Neural cell (in vitro differentiated cells): ENCODE data around the gene GABPB2. TPM values are rescaled to one million over a fixed set of nuclear protein-coding genes. Genes with fewer than 3 reads are reported as not detected.

Source experiments
- H2AFZ ChIP-seq: fragments of 200-600, 300-800 bp; sonication (generic), shearing (Covaris generic); 2 replicates; pipeline ENCODE4 v1.6.0; 2014; ENCODE audit warnings: low read depth, mild to moderate bottlenecking, antibody characterized with exemption, low read length, moderate library complexity
- H3F3A ChIP-seq: fragments of 200-600 bp; shearing (Covaris generic); 2 replicates; pipeline ENCODE4 v1.6.1; 2016; ENCODE audit warnings: mild to moderate bottlenecking, moderate library complexity, mixed read lengths, antibody characterized with exemption, low read length; ENCODE audit not compliant: insufficient read depth, poor library complexity, severe bottlenecking
- H3K27ac ChIP-seq: fragments of 200-600, 300-800 bp; sonication (generic), shearing (Covaris generic); 2 replicates; pipeline ENCODE4 v1.5.1; 2014; ENCODE audit warnings: mild to moderate bottlenecking, low read length, moderate library complexity
- H3K27me3 ChIP-seq: fragments of 300-800, 200-600 bp; sonication (generic), shearing (Covaris generic); 2 replicates; pipeline ENCODE4 v1.6.0; 2014; ENCODE audit warnings: mild to moderate bottlenecking, low read depth, low read length, moderate library complexity; ENCODE audit not compliant: insufficient read depth
- H3K36me3 ChIP-seq: fragments of 300-800, 200-600 bp; sonication (generic), shearing (Covaris generic); 2 replicates; pipeline ENCODE4 v1.5.1; 2014; ENCODE audit warnings: mild to moderate bottlenecking, antibody characterized with exemption, low read length, moderate library complexity; ENCODE audit not compliant: insufficient read depth
- H3K4me2 ChIP-seq: fragments of 300-800, 200-600 bp; sonication (generic), shearing (Covaris generic); 2 replicates; pipeline ENCODE4 v1.6.0; 2014; ENCODE audit warnings: mild to moderate bottlenecking, low read length
- H3K4me3 ChIP-seq: fragments of 300-800, 200-600 bp; sonication (generic), shearing (Covaris generic); 2 replicates; pipeline ENCODE4 v1.5.1; 2014; ENCODE audit warnings: mild to moderate bottlenecking, low read length, moderate library complexity
- H3K79me2 ChIP-seq: fragments of 200-600 bp; shearing (Covaris generic); replicated peaks from 2 replicates; pipeline ENCODE4 v1.6.0; 2014; ENCODE audit warnings: mild to moderate bottlenecking, low read length, moderate library complexity; ENCODE audit not compliant: insufficient read depth
- H3K9ac ChIP-seq: fragments of 300-800, 200-600 bp; sonication (generic), shearing (Covaris generic); 2 replicates; pipeline ENCODE4 v1.6.1; 2016; ENCODE audit warnings: mild to moderate bottlenecking, low read length, mixed read lengths
- H3K9me2 ChIP-seq: fragments of 200-600 bp; shearing (Covaris generic); 2 replicates; pipeline ENCODE4 v1.6.1; 2016; ENCODE audit warnings: mild to moderate bottlenecking, low read length, mixed read lengths; ENCODE audit not compliant: insufficient read depth
- H3K9me3 ChIP-seq: fragments of 200-600, 300-800 bp; sonication (generic), shearing (Covaris generic); 2 replicates; pipeline ENCODE4 v1.6.1; 2016; ENCODE audit warnings: mild to moderate bottlenecking, mixed run types, low read length, moderate library complexity, mixed read lengths
- H4K20me1 ChIP-seq: fragments of 200-600 bp; shearing (Covaris generic); 2 replicates; pipeline ENCODE4 v1.6.1; 2016; ENCODE audit warnings: mild to moderate bottlenecking, mixed run types; ENCODE audit not compliant: insufficient read depth
- EP300 ChIP-seq: fragments of 450-650 bp; conservative IDR thresholded peaks from 2 replicates; pipeline ENCODE4 v1.6.1; 2014; ENCODE audit warnings: antibody characterized with exemption, mild to moderate bottlenecking, moderate library complexity; ENCODE audit not compliant: poor library complexity, severe bottlenecking
- EZH2 ChIP-seq: fragments of 200-600, 300-800 bp; shearing (Covaris generic), sonication (generic); IDR thresholded peaks from 2 replicates; pipeline ENCODE4 v1.6.1; 2014; ENCODE audit warnings: antibody characterized with exemption, low read length, borderline replicate concordance, mild to moderate bottlenecking; ENCODE audit not compliant: insufficient read depth, poor library complexity, severe bottlenecking
- MXI1 ChIP-seq: fragments of 450-650 bp; conservative IDR thresholded peaks from 2 replicates; pipeline ENCODE4 v1.6.1; 2014; ENCODE audit warnings: antibody characterized with exemption, mild to moderate bottlenecking; ENCODE audit not compliant: poor library complexity, severe bottlenecking
- POLR2AphosphoS5 ChIP-seq: IDR thresholded peaks from 2 replicates; pipeline ENCODE4 v1.6.1; 2012
- RAD21 ChIP-seq: fragments of 450-650 bp; conservative IDR thresholded peaks from 2 replicates; pipeline ENCODE4 v1.6.1; 2014; ENCODE audit warnings: antibody characterized with exemption, mild to moderate bottlenecking, moderate library complexity
- SMC3 ChIP-seq: fragments of 450-650 bp; conservative IDR thresholded peaks from 2 replicates; pipeline ENCODE4 v1.6.1; 2014; ENCODE audit warnings: antibody characterized with exemption, mild to moderate bottlenecking, moderate library complexity; ENCODE audit not compliant: poor library complexity
- TAF1 ChIP-seq: IDR thresholded peaks from 2 replicates; pipeline ENCODE4 v1.6.1; 2012; ENCODE audit warnings: low read depth
- polyA plus RNA-seq: library from polyadenylated mRNA; depleted of rRNA; stranded (reverse); fragments of >200 nt; gene quantifications from 2 replicates; pipeline ENCODE4 v1.2.3, GENCODE V29; 2014
- TF ChIP-seq, protein P1 (sequence below): fragments of 450-650 bp; IDR thresholded peaks from 2 replicates; pipeline ENCODE4 v1.5.1; 2014; ENCODE audit warnings: antibody characterized with exemption, mild to moderate bottlenecking, moderate library complexity; ENCODE audit not compliant: poor library complexity, severe bottlenecking

Gene GABPB2
- polyA plus RNA-seq, 1 donor from 2014 or later: 4.1 TPM

DNA sequence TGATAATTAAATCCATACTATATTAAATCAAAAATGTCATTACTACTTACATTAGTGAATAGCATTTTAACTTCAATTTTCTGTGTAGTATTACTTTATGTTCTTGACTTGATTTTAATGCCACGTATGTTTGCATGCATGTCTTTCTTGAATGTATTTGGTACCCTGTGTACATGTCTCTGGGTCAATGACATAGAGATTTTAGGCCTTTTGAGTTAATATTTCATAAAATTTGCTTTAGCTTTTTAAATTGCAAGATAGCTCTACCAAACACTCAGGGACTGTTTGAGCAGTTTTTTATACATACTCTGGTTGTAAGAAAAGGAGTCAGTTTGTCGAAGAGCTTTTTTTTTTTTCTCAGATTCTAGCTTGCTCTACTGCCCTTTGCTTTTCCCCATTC lies 8.9 kb upstream of the GABPB2 start:
- peak overlapping the region; percentile 69 for H3K4me3 ChIP-seq
- H3K27ac ChIP-seq: peak overlapping the region; percentile 99

DNA sequence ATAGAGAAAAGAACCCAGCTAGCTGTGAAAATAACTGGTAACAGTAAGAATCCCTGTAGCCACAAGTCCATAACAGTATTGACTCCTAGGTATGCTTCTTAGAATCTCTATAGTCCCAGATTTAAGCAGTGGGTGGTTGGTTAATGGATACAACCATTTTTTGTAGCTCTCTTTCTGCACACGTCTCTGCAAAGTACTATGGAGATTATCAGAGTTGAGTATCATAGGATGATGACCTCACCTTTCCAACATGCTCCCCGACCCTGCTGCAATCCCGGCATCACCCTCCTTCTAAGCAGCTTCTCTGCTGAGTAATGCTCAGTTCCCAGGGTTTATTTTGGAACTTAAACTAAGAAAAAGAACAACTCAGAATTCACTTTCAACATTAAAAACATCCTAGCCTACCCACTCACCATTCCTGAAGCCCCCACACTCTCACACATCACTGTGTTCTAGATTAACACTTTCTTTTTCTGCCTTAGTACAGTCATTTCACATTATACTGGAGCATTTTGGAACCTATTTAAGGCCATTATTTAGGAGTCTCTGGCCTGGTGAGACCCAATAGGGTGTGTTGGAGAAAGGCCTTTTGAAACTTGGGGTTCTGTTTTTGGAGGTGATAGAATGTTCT lies 7.7 kb upstream of the GABPB2 start:
- H4K20me1 ChIP-seq: no peaks in the 10 kb centered on the region
- H3K9me3 ChIP-seq: no peaks in the 10 kb centered on the region
- H3K79me2 ChIP-seq: peaks cover 89% of the 10 kb centered on the region
- peaks cover 10% of the 10 kb centered on the region for H3K36me3 ChIP-seq
- no peak for TF ChIP-seq RAD21
- no peak for TF ChIP-seq MXI1
- TF ChIP-seq EZH2: no peak
- no peak for TF ChIP-seq POLR2AphosphoS5
- TF ChIP-seq EP300: no peak
- TF ChIP-seq TAF1: no peak
- TF ChIP-seq, protein P1, sequence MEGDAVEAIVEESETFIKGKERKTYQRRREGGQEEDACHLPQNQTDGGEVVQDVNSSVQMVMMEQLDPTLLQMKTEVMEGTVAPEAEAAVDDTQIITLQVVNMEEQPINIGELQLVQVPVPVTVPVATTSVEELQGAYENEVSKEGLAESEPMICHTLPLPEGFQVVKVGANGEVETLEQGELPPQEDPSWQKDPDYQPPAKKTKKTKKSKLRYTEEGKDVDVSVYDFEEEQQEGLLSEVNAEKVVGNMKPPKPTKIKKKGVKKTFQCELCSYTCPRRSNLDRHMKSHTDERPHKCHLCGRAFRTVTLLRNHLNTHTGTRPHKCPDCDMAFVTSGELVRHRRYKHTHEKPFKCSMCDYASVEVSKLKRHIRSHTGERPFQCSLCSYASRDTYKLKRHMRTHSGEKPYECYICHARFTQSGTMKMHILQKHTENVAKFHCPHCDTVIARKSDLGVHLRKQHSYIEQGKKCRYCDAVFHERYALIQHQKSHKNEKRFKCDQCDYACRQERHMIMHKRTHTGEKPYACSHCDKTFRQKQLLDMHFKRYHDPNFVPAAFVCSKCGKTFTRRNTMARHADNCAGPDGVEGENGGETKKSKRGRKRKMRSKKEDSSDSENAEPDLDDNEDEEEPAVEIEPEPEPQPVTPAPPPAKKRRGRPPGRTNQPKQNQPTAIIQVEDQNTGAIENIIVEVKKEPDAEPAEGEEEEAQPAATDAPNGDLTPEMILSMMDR: no peak
- TF ChIP-seq SMC3: no peak
- H3K27ac ChIP-seq: peak overlapping the region; percentile 99
- peak overlapping the region; percentile 86 for H3K4me2 ChIP-seq
- H3K4me3 ChIP-seq: peak overlapping the region; percentile 69
- peaks cover 10% of the 10 kb centered on the region for H3F3A ChIP-seq
- no peak overlapping the region for H3K9ac ChIP-seq
- H2AFZ ChIP-seq: no peak overlapping the region
- no peaks in the 10 kb centered on the region for H3K9me2 ChIP-seq
- H3K27me3 ChIP-seq: no peaks in the 10 kb centered on the region

More for the DNA sequence above, 8.9 kb upstream of the GABPB2 start:
- H3K27me3 ChIP-seq: no peaks in the 10 kb centered on the region
- H3F3A ChIP-seq: peaks cover 10% of the 10 kb centered on the region
- H3K9ac ChIP-seq: peak overlapping the region; percentile 98
- peak overlapping the region; percentile 100 for H3K4me2 ChIP-seq
- H4K20me1 ChIP-seq: no peaks in the 10 kb centered on the region
- peaks cover 10% of the 10 kb centered on the region for H3K36me3 ChIP-seq
- H3K79me2 ChIP-seq: peaks cover 88% of the 10 kb centered on the region
- no peaks in the 10 kb centered on the region for H3K9me2 ChIP-seq
- no peak for TF ChIP-seq RAD21
- H3K9me3 ChIP-seq: no peaks in the 10 kb centered on the region
- H2AFZ ChIP-seq: no peak overlapping the region

DNA sequence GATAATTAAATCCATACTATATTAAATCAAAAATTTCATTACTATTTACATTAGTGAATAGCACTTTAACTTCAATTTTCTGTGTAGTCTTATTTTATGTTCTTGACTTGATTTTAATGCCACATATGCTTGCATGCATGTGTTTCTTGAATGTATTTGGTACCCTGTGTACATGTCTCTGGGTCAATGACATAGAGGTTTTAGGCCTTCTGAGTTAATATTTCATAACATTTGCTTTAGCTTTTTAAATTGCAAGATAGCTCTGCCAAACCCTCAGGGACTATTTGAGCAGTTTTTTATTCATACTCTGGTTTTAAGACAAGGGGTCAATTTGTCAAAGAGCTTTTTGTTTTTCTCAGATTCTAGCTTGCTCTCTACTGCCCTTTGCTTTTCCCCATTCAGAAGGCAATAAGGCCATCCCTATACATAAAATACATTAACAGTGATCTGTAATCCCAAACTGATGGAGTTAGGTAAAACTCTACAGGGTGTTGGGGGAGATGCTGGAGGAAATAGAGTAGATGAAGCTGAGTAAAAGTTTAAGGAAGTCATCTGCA lies 5.4 kb upstream of the GABPB2 start:
- Histone ChIP-seq H3K4me3 (peak overlapping the region; percentile 64), H3K27ac (no peak overlapping the region), H3K36me3 (peaks cover 10% of the 10 kb centered on the region), H3K4me2 (peak overlapping the region; percentile 77), H3K9me2 (no peaks in the 10 kb centered on the region), H4K20me1 (no peaks in the 10 kb centered on the region), H3K9me3 (no peaks in the 10 kb centered on the region), H3F3A (peaks cover 10% of the 10 kb centered on the region), H2AFZ (no peak overlapping the region), H3K79me2 (peaks cover 88% of the 10 kb centered on the region), H3K9ac (peak overlapping the region; percentile 34), H3K27me3 (no peaks in the 10 kb centered on the region)
- TF ChIP-seq MXI1 (no peak), POLR2AphosphoS5 (no peak), TAF1 (no peak), SMC3 (no peak), EZH2 (no peak), EP300 (no peak), RAD21 (no peak)
